GM10266 (cell line): Measurements from ENCODE around the gene FGB.

ENCODE experiments used
- DNase-seq: peaks from one replicate; pipeline ENCODE4 v3.0.0; 2012; ENCODE audit errors: extremely low spot score
- CTCF ChIP-seq: IDR thresholded peaks from 2 replicates; pipeline ENCODE4 v1.5.1; 2012; ENCODE audit warnings: mild to moderate bottlenecking, low read depth; ENCODE audit not compliant: control insufficient read depth, insufficient read depth; ENCODE audit errors: missing control alignments

FGB gene

GRCh38 chr4:154615211-154615610 is 52.4 kb downstream of the FGB start:
- DNase-seq, result no peak
- no peak for TF ChIP-seq CTCF

GRCh38 chr4:154616287-154616686 is 53.5 kb downstream of the FGB start:
- TF ChIP-seq CTCF, result no peak
- DNase-seq, result no peak

- TF ChIP-seq CTCF, result no peak
- peak; percentile 49 for DNase-seq
These were observed 53.9 kb downstream of the FGB start for GRCh38 chr4:154616731-154617130.

- TF ChIP-seq CTCF, result no peak
- DNase-seq, result no peak
These were observed 55.1 kb downstream of the FGB start for GRCh38 chr4:154617820-154618317.

GRCh38 chr4:154618708-154619315 is 56.0 kb downstream of the FGB start:
- TF ChIP-seq CTCF, result peak; percentile 77
- peak; percentile 62 for DNase-seq

- no peak for TF ChIP-seq CTCF
- no peak for DNase-seq
These were observed 57.3 kb downstream of the FGB start for GRCh38 chr4:154620111-154620510.
